Skeletal muscle tissue (tissue), 4 donors: Measurements from ENCODE around the gene BRD7. TPM values are rescaled to one million over a fixed set of nuclear protein-coding genes. Genes with fewer than 3 reads are reported as not detected.

ENCODE experiments used
- H3K27ac ChIP-seq: one replicate; pipeline ENCODE4 v1.7.0; 2013; ENCODE audit warnings: mild to moderate bottlenecking, low read depth, low read length, inconsistent platforms
- H3K27me3 ChIP-seq, 3 donors: one replicate each; pipeline ENCODE4 v1.7.0; 2013; ENCODE audit warnings: low read length in 3 of 3; ENCODE audit not compliant: control insufficient read depth in 3 of 3, insufficient read depth in 3 of 3
- H3K36me3 ChIP-seq, 3 donors: one replicate each; pipeline ENCODE4 v1.7.0; 2013; ENCODE audit warnings: low read length in 3 of 3; ENCODE audit not compliant: control insufficient read depth in 3 of 3, insufficient read depth in 3 of 3
- H3K4me1 ChIP-seq, 3 donors: one replicate each; pipeline ENCODE4 v1.7.0; 2013; ENCODE audit warnings: low read length in 3 of 3, mild to moderate bottlenecking in 3 of 3; ENCODE audit not compliant: control insufficient read depth in 3 of 3, insufficient read depth in 3 of 3
- H3K4me3 ChIP-seq, 3 donors: one replicate each; pipeline ENCODE4 v1.7.0; 2013; ENCODE audit warnings: low read length in 3 of 3
- H3K9ac ChIP-seq, 3 donors: one replicate each; pipeline ENCODE4 v1.7.0; 2013; ENCODE audit warnings: low read length in 3 of 3, mild to moderate bottlenecking in 3 of 3, moderate library complexity in 2 of 3, low read depth in 1 of 3
- H3K9me3 ChIP-seq, 3 donors: one replicate each; pipeline ENCODE4 v1.7.0; 2013; ENCODE audit warnings: low read length in 3 of 3; ENCODE audit not compliant: control insufficient read depth in 3 of 3
- total RNA-seq: library from RNA; depleted of rRNA; stranded (reverse); fragments of >200 nt; gene quantifications from one replicate; pipeline ENCODE4 v1.2.3, GENCODE V29; 2014
- donor health status: Osteomylitis.

The BRD7 gene
- total RNA-seq, 1 donor from 2014 or later, result 32.9 TPM

GRCh38 chr16:50400312-50400966 is 31.7 kb upstream of the BRD7 start:
- no peak overlapping the region for H3K9ac ChIP-seq
- H3K36me3 ChIP-seq, result no peaks in the 10 kb centered on the region
- H3K4me3 ChIP-seq, result no peak overlapping the region
- no peaks in the 10 kb centered on the region for H3K9me3 ChIP-seq
- H3K4me1 ChIP-seq, result no peaks in the 10 kb centered on the region
- no peaks in the 10 kb centered on the region for H3K27me3 ChIP-seq
- H3K27ac ChIP-seq, result no peak overlapping the region

DNA sequence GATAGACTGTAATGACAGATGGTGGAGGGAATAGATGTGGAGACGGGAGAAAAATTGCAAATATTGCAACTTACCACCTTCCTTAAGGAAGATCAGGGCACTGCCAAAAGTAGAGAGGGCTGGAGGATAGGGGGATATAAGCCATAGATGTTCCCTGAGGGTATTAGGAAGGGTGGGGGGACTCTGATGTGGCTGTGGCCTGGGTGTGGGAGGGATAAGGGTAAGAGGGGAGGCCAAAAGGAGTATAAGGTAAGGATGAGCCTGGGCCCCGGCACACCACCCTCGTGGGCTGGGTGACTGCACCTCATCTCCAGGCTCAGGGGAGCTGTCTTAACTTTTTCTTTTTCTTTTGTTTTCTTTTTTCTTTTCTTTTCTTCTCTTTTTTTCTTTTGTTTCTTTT is 30.6 kb upstream of the BRD7 start:
- Histone ChIP-seq H3K27ac (no peak overlapping the region), H3K9me3 (no peaks in the 10 kb centered on the region), H3K4me1 (no peaks in the 10 kb centered on the region), H3K9ac (no peak overlapping the region), H3K4me3 (no peak overlapping the region), H3K36me3 (no peaks in the 10 kb centered on the region), H3K27me3 (no peaks in the 10 kb centered on the region)

DNA sequence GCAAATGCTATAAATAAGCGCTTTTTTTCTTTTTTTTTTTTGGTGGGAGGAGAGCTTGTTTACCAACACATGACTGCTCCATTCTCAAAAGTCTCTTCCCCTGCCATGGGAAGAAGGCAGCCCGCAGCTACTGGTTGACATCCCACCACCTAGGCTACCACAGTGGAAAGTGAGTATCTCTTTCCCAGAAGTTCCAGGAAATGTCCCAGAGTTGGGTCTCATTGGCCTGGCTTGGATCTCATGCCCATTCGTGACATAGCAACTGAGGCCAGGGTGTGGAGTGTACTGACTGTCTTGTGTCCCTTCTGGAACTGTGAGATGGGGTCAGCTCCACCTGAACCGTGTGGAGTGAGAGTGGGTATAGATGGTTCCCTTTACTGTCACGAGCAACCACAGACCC is 29.5 kb upstream of the BRD7 start:
- no peaks in the 10 kb centered on the region for H3K36me3 ChIP-seq
- no peaks in the 10 kb centered on the region for H3K4me1 ChIP-seq
- H3K27ac ChIP-seq, result no peak overlapping the region
- H3K9ac ChIP-seq, result no peak overlapping the region
- no peaks in the 10 kb centered on the region for H3K9me3 ChIP-seq
- no peak overlapping the region for H3K4me3 ChIP-seq
- H3K27me3 ChIP-seq, result no peaks in the 10 kb centered on the region

- Histone ChIP-seq H3K27me3 (no peaks in the 10 kb centered on the region), H3K36me3 (no peaks in the 10 kb centered on the region), H3K4me1 (no peaks in the 10 kb centered on the region), H3K9me3 (no peaks in the 10 kb centered on the region), H3K27ac (no peak overlapping the region), H3K9ac (no peak overlapping the region), H3K4me3 (no peak overlapping the region)
Measured at GRCh38 chr16:50396761-50397535, 28.2 kb upstream of the BRD7 start.

- Histone ChIP-seq H3K9ac (no peak overlapping the region), H3K4me3 (no peak overlapping the region), H3K27me3 (peaks cover 0 to 3% (median 0%) of the 10 kb centered on the region in 3 donors), H3K9me3 (no peaks in the 10 kb centered on the region), H3K4me1 (no peaks in the 10 kb centered on the region), H3K36me3 (no peaks in the 10 kb centered on the region), H3K27ac (no peak overlapping the region)
Measured at GRCh38 chr16:50395763-50396710, 27.2 kb upstream of the BRD7 start.

- no peak overlapping the region for H3K4me3 ChIP-seq
- no peaks in the 10 kb centered on the region for H3K9me3 ChIP-seq
- H3K9ac ChIP-seq, result no peak overlapping the region
- no peaks in the 10 kb centered on the region for H3K36me3 ChIP-seq
- peaks cover 0 to 3% (median 0%) of the 10 kb centered on the region in 3 donors for H3K27me3 ChIP-seq
- H3K27ac ChIP-seq, result no peak overlapping the region
- no peaks in the 10 kb centered on the region for H3K4me1 ChIP-seq
Measured at GRCh38 chr16:50393858-50394802, 25.3 kb upstream of the BRD7 start.

DNA sequence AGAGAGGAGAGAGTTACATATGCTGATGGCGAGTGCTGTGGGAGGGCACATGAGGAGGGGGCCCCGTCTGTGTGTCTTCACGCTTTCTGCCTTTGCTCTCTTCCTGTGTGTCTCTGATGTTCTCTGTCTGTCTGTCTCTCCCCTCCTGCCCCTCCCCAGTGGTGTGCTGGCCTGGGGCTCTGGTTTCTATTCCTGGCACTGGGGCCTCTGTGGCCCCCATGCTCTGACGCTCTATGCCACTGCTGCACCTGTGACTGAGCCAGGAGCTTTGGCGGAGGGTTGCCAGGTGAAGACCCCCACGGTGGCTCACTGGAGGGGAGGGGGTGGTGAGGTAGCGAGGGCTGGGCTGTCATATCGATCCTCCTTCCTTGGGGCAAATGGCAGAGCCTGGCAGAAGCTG is 24.6 kb upstream of the BRD7 start:
- H3K27me3 ChIP-seq, result peaks cover 0 to 3% (median 2%) of the 10 kb centered on the region in 3 donors
- no peak overlapping the region for H3K9ac ChIP-seq
- H3K9me3 ChIP-seq, result no peaks in the 10 kb centered on the region
- no peak overlapping the region for H3K4me3 ChIP-seq
- no peak overlapping the region for H3K27ac ChIP-seq
- H3K4me1 ChIP-seq, result no peaks in the 10 kb centered on the region
- H3K36me3 ChIP-seq, result no peaks in the 10 kb centered on the region

DNA sequence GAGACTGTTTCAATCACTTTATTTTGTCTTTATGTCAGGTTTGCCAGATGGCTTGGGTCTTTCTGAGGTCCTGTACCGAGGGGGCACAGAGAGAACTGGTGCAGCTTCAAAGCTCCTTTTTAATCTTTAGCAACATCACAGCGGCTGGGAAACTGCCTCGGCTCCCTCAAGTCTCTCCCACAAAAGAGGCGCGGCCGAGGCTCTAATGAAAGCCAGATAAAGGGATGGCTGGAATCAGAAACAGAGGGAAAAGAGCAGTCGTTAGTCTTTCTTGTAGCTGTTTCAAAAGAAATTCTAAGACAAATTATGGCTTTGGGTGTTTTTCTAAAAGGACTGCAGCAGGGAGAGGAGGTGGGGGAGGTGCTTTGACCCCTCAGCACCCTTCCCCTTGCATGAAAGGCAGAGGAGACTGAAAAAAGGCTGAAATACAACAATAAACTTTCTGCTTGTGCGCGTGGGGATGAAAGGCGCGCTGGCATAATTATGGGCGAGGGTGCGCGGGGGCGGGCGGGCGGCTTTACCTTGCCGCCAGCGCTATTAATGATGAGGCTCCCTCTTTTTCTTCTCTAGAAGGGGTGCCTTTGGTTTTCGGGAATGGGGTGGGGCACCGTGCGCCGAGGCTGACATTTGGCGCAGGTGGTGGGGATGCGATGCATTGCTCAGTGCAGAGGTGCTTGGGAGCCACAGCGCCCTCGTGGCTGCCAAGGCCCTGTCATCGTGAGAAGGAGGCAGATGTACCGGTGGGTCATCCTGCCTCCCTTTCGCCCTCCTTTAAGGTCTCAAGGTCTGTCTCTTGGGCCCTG is 22.3 kb upstream of the BRD7 start:
- no peak overlapping the region for H3K9ac ChIP-seq
- no peaks in the 10 kb centered on the region for H3K36me3 ChIP-seq
- no peaks in the 10 kb centered on the region for H3K9me3 ChIP-seq
- H3K27me3 ChIP-seq, result peaks cover 2 to 17% (median 12%) of the 10 kb centered on the region in 3 donors
- H3K4me3 ChIP-seq, result no peak overlapping the region
- H3K4me1 ChIP-seq, result no peaks in the 10 kb centered on the region
- H3K27ac ChIP-seq, result no peak overlapping the region
